ENCODE measurements around the gene FXYD6. TPM values are rescaled to one million over a fixed set of nuclear protein-coding genes. Genes with fewer than 3 reads are reported as not detected.

FXYD6 gene
- total and polyA plus RNA-seq, 9 of the 15 experiments (the other 6 are each of a cell fraction or from before 2014, with no cell fraction given), result 0.07 to 0.35 TPM; not detected in 7

DNA sequence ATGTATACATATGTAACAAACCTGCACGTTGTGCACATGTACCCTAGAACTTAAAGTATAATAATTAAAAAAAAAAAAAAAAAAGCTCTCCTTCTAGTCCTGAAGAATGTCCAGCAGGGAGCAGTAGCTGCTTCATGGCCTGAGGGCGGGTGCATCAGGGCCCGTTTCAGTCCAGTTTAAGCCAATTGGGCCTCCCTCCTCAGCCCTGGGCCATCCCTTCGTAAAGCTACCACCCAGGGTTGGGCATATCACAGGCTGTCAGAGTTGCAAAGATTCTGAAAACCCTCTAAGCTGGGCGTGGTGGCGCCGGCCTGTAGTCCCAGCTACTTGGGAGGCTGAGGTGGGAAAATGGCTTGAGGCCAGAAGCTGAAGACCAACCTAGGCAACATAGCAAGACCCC lies 47.3 kb upstream of the FXYD6 start:
- WGBS (ENCODE audit: insufficient coverage, low coverage, missing lambda C conversion rate), result 23% methylated on average over 6 of the region's 7 CpGs
- Histone ChIP-seq H3K4me2 (ENCODE audit: insufficient read depth, low read length) (no peak overlapping the region), H3K27me3 (ENCODE audit: control insufficient read depth in 2 of 2, insufficient read depth in 2 of 2, low read length in 2 of 2) (peaks cover 10 to 40% of the 10 kb centered on the region in 2 experiments; a peak in 3 of 5 replicates), H2AFZ (ENCODE audit: low read depth, low read length) (no peak overlapping the region), H3K9me1 (ENCODE audit: control insufficient read depth, insufficient read depth, low read length) (peaks cover 2% of the 10 kb centered on the region), H3K4me3 (no peak overlapping the region), H3K36me3 (ENCODE audit: control insufficient read depth, insufficient read depth, low read length) (no peaks in the 10 kb centered on the region), H3K9ac (ENCODE audit: insufficient read depth in 1 of 2, low read depth in 2 of 2, low read length in 2 of 2) (no peak overlapping the region), H3K9me3 (replicated peaks; ENCODE audit: control insufficient read depth, insufficient read depth, low read depth, low read length) (no peaks in the 10 kb centered on the region), H3K4me1 (replicated peaks in 1 of 2; ENCODE audit: control insufficient read depth in 2 of 2, insufficient read depth in 2 of 2, low read length in 2 of 2) (no peaks in the 10 kb centered on the region), H4K20me1 (replicated peaks; ENCODE audit: control insufficient read depth, insufficient read depth, low read length) (0 out of 2 replicates have a peak, but pooled peaks cover 3% of the 10 kb centered on the region), H3K27ac (ENCODE audit: extremely low read depth, low read depth, low read length) (no peak overlapping the region), H3K79me2 (ENCODE audit: control insufficient read depth, insufficient read depth, low read length) (no peaks in the 10 kb centered on the region)
- FAIRE-seq (no peak), ATAC-seq (peak; percentile 78), DNase-seq (ENCODE audit: extremely low read depth in 1 of 4, low spot score in 3 of 4) (peak in 1 of 4 experiments; percentile 33)
- ChIA-PET POLR2A (interaction anchor here (0.7 kb wide), 1 partner anchor 1132 kb away, joined by 3 read pairs; no protein-coding TSS in a partner anchor), CTCF (ENCODE audit: low intra/inter-chr PET ratio) (no interaction called here)
- no TSS peak for BruUV-seq (replicated peaks)
- intact Hi-C loops (cut with micrococcal nuclease) (no loop called here), in situ Hi-C loops (cut with MboI) (no loop called here)
- TF ChIP-seq KLF6 (CRISPR knock-in tag; IDR thresholded peaks at IDR 0.05; ENCODE audit: borderline replicate concordance) (no peak), U2AF1 (optimal IDR thresholded peaks at IDR 0.05; ENCODE audit: low read depth, low read length) (no peak), CCAR2 (IDR thresholded peaks at IDR 0.05; ENCODE audit: low read depth, low read length) (no peak), PML (IDR thresholded peaks at IDR 0.05; ENCODE audit: low read length) (no peak), NCOR1 (IDR thresholded peaks at IDR 0.05) (no peak), NFIC (IDR thresholded peaks at IDR 0.05) (peak; percentile 46), TCFL5 (CRISPR knock-in tag; conservative IDR thresholded peaks at IDR 0.05) (no peak), SAFB2 (IDR thresholded peaks at IDR 0.05; ENCODE audit: borderline replicate concordance, low read depth, low read length, severe bottlenecking) (no peak), KLF10 (CRISPR knock-in tag; IDR thresholded peaks at IDR 0.05) (no peak), ZNF384 (IDR thresholded peaks at IDR 0.05; ENCODE audit: low read depth, low read length) (peak; percentile 81), NR2C1 (IDR thresholded peaks at IDR 0.05) (no peak), NR2C1 (tag; IDR thresholded peaks at IDR 0.05) (no peak)
- TF ChIP-seq, protein P1, sequence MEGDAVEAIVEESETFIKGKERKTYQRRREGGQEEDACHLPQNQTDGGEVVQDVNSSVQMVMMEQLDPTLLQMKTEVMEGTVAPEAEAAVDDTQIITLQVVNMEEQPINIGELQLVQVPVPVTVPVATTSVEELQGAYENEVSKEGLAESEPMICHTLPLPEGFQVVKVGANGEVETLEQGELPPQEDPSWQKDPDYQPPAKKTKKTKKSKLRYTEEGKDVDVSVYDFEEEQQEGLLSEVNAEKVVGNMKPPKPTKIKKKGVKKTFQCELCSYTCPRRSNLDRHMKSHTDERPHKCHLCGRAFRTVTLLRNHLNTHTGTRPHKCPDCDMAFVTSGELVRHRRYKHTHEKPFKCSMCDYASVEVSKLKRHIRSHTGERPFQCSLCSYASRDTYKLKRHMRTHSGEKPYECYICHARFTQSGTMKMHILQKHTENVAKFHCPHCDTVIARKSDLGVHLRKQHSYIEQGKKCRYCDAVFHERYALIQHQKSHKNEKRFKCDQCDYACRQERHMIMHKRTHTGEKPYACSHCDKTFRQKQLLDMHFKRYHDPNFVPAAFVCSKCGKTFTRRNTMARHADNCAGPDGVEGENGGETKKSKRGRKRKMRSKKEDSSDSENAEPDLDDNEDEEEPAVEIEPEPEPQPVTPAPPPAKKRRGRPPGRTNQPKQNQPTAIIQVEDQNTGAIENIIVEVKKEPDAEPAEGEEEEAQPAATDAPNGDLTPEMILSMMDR (IDR thresholded peaks at IDR 0.05 in 2 of 3, conservative IDR thresholded peaks at IDR 0.05 in 1 of 3; ENCODE audit: insufficient read depth in 2 of 3, low read depth in 1 of 3, low read length in 3 of 3), result peak; percentile 16 to 34 (median 21); a peak in 3 of 6 replicates
- TF ChIP-seq, protein P2, sequence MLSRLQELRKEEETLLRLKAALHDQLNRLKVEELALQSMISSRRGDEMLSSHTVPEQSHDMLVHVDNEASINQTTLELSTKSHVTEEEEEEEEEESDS (CRISPR knock-in tag; IDR thresholded peaks at IDR 0.05), result no peak
- TF ChIP-seq, protein P3, sequence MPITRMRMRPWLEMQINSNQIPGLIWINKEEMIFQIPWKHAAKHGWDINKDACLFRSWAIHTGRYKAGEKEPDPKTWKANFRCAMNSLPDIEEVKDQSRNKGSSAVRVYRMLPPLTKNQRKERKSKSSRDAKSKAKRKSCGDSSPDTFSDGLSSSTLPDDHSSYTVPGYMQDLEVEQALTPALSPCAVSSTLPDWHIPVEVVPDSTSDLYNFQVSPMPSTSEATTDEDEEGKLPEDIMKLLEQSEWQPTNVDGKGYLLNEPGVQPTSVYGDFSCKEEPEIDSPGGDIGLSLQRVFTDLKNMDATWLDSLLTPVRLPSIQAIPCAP (CRISPR knock-in tag; IDR thresholded peaks at IDR 0.05; ENCODE audit: borderline replicate concordance), result no peak

All from K562 (cell line).